ENCODE results near the gene LMBR1L.

The LMBR1L gene

DNA sequence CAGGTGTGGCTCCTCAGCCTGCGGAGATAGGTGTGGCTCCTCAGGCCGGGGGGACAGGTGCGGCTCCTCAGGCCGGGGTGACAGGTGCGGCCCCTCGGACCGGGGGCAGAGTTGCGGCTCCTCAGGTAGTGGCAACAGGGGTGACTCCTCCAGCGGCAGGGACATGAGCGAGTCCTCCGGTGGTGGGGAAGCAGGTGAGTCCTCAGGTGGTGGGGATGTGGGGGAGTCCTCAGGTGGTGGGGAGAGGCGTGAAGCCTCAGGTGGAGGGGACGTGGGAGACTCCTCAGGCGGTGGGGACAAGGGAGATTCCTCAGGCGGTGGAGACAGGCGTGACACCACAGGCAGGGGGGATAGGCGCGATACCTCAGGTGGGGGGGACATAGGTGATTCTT lies 59.3 kb downstream of the LMBR1L start:
- no peak for DNase-seq

DNA sequence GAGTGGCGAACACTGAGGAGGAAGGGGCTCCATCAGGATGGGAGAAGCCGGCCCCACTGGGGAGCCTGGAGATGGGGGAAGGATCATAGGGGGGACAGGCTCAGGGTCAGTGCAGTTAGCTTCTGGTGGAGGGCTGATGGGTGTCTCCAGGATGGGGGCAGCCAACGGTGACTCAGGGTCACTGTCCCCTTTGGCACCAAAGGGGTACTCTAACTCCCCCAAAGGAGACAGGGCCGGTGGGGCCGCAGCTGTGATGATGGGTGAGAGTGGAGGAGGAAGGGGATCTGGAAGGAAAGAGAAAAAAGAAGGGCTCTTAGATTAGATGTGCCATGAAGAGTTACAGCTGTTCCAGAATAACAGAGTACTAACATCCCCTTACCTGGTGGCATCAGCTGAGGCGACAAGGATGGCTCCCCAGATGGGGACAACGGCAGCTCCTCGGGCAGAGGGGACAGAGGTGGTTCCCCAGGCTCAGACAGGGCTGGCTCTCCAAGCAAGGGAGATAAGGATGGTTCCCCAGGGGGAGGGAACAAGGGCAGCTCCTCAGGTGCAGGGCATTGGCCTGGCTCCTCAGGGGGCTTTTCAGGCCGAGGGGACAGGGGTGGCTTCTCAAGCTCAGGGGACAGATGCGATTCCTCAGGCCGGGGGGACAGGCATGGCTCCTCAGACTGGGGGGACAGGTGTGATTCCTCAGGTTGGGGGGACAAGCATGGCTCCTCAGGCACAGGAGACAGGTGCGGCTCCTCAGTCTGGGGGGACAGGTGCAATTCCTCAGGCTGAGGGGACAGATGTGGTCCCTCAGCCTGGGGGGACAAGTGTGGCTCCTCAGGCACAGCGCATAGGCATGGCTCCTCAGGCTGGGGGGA lies 59.9 kb downstream of the LMBR1L start:
- DNase-seq = no peak

GRCh38 chr12:49049566-49050224 lies 61.0 kb downstream of the LMBR1L start:
- DNase-seq = no peak

- no peak for DNase-seq
Observed at GRCh38 chr12:49048953-49049352, 61.7 kb downstream of the LMBR1L start.

Data from suppressor macrophage treated with lipopolysaccharide for 4 hours (primary cell).